HG02571 (cell line): ENCODE data around the gene FAM117B.
"Not testable (repeated sequence)": the region's sequence is repeated elsewhere in the genome, so short reads cannot be mapped to it uniquely, and the experiment has no call there.

Experiments
- ATAC-seq: cut with Tn5 transposase; IDR thresholded peaks from one replicate; pipeline ENCODE4 v1.9.1; 2021; ENCODE audit warnings: mild to moderate bottlenecking, moderate library complexity; ENCODE audit not compliant: unreplicated experiment

Gene FAM117B

DNA sequence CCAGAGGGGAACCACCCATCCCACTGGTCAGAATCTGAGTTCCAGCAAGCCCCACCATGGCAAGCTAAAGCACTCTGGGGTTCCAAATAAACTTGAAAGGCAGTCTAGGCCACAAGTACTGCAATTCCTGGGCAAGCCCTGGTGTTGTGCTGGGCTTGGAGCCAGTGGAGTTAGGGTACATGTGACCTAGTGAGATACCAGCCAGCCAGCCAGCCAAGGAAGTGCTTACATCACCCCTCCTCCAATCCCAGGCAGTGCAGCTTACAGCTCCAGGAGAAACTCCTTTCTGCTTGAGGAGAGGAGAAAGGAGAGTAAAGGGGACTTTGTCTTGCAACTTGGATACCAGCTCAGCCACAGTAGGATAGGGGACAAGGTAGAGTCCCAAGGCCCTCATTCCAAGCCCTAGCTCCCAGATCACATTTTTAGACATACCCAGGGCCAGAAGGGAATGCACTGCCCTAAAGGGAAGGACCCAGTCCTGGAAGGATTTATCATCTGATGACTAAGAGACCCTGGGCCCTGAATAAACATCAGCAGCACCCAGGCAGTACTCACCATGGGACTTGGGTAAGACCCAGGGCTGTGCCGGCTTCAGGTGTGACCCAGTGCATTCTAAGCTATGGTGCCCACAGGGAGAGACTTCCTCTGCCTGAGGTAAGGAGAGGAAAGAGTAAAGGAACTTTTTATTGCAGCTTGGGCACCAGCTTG is 172.8 kb downstream of the FAM117B start:
- ATAC-seq = not testable (repeated sequence)

DNA sequence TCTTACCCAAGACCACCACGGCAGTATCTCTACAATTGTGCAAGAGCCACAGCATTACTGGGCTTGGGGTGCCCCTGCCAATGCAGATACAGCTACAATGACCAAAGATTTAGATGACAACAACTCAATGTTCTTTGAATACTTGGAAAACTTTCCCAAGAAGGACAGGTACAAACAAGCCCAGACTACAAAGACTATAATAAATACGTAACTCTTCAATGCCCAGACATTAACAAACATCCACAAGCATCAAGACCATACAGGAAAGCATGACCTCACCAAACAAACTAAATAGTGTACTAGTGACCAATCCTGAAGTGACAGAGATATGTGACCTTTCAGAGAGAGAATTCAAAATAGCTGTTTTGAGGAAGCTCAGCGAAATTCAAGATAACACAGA is 174.0 kb downstream of the FAM117B start:
- no peak for ATAC-seq

DNA sequence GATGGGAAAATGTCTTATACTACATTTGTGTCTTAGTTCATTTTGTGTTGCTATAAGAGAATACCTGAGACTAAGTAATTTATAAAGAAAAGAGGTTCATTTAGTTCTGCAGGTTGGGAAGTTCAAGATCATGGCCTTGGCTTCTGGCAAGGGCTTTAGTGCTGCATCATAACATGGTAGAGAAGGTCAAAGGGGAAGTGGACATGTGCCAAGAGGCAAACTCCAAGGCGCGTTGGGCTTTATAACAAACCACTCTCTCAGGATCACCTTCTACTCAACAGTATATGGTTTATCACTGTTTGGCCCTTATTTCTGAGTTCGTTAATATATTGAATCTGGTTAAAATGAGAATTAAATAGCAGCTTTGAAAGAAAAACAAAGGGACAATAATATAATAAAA is 178.6 kb downstream of the FAM117B start:
- no peak for ATAC-seq

DNA sequence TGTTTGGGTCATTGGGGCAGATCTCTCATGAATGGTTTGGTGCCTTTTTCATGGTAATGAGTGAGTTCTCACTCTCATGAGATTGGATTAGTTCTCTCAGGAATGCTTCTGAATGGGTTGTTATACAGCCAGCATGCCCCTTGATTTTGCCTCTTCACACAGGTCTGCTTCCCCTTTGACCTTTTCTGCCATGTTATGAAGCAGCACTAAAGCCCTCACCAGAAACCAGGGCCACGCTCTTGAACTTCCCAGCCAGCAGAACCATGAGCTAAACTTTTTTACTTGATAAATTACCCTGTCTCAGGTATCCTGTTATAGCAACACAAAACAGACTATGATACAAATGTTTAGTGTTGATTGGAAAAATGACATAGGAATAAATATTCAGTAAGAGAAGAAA is 179.5 kb downstream of the FAM117B start:
- ATAC-seq = no peak

DNA sequence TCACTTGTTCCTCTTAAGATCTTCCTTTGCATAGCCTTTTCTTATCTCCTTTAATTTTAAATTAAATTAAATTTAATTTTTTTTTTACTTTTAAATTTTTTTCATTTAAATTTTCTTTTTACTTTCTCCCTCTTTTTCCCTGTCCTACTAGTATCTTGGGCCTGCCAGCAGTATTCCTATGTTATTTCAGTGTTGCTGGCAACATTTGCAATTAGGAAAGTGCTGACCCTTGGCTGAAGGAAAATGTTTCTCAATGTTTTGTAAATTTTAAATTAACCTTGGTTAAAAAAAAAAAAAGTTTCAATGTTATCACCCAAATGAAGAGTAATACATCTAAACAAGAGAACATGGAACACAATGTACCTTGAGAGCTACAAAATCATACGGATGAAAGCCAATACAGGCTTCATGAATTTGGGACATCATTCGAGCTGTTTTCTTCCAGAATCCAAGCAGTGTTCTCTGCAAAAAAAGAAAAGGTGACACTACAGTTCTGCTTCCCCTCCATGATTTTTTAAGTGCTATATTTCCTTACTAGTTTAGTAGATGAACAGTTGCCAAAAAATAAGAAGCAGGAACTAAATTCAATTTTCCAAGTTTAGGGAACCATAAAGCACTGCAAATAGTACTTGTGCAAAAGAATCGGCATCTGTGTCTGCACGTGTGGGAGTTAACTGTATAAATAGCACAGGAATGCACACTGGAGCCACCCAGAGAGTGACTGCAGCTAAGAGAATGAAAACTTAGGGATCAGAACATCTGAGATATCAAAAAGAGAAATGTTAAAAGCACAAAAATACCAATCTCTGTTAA is 181.0 kb downstream of the FAM117B start:
- ATAC-seq = no peak

DNA sequence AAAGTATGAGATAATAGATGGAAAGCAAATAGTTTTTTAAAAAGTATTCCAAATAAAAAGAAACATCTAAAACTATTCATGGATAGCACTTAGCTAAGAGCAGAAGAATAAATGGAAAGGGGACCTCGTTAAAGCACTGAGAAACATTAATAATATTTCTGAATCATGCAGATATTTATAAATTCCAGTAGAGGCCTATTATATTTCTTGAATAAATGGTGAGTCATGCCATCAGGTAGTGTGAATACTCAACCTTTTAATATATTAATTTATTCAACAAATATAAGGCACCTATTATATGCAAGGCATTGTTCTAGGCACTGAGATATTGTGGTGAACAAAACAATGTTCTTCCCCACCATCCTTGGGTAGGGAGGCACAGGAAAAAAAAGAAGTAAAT is 183.0 kb downstream of the FAM117B start:
- ATAC-seq = no peak

DNA sequence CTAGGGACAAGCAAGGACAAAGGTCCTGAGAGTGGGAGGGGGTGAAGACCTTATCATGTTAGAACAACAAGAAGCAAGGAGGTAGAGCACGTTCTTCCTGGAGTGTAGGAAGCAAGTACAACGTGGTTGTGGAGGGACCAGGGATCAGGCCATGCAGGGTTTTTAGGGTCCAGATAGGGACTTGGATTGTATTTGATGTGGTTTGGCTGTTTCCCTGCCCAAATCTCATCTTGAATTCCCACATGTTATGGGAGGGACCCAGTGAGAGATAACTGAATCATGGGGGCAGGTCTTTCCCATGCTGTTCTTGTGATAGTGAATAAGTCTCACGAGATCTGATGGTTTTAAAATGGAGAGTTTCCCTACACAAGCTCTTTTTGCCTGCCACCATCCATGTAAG is 183.6 kb downstream of the FAM117B start:
- ATAC-seq = no peak
